Calu3 (cell line): Measurements from ENCODE around the gene SEMA4C. TPM values are rescaled to one million over a fixed set of nuclear protein-coding genes. Genes with fewer than 3 reads are reported as not detected.

ENCODE experiments used
- BruUV-seq: library from RNA; stranded (reverse); fragments of 400-500 nt; replicated peaks from 2 replicates; lab custom pipeline; 2021; lab: Mats Ljungman, UMichigan
- CTCF ChIA-PET: fragments of 300-600 bp; sonication (Branson Sonifier 250); formaldehyde crosslinking; loops from one replicate; lab custom pipeline; 2022; ENCODE audit warnings: antibody characterized with exemption; lab: Charles Lee
- DNase-seq: peaks from one replicate; pipeline ENCODE4 v3.0.0; 2022
- H3K27ac Mint-ChIP-seq: one replicate; pipeline ENCODE4 v1.8.0; 2022; ENCODE audit warnings: mixed read lengths; ENCODE audit not compliant: unreplicated experiment
- H3K27me3 Mint-ChIP-seq: one replicate; pipeline ENCODE4 v1.8.0; 2022; ENCODE audit warnings: mixed read lengths; ENCODE audit not compliant: unreplicated experiment
- H3K36me3 Mint-ChIP-seq: one replicate; pipeline ENCODE4 v1.8.0; 2022; ENCODE audit warnings: mild to moderate bottlenecking, moderate library complexity, mixed read lengths; ENCODE audit not compliant: insufficient read depth, unreplicated experiment
- H3K4me1 Mint-ChIP-seq: one replicate; pipeline ENCODE4 v1.8.0; 2022; ENCODE audit warnings: mild to moderate bottlenecking, low read depth, mixed read lengths; ENCODE audit not compliant: unreplicated experiment
- H3K4me3 Mint-ChIP-seq: one replicate; pipeline ENCODE4 v1.8.0; 2022; ENCODE audit warnings: mild to moderate bottlenecking, low read depth, moderate library complexity, mixed read lengths; ENCODE audit not compliant: unreplicated experiment
- H3K9me3 Mint-ChIP-seq: one replicate; pipeline ENCODE4 v1.8.0; 2022; ENCODE audit warnings: low read depth, mixed read lengths; ENCODE audit not compliant: unreplicated experiment
- intact Hi-C: fragments of 100-400 bp; cut with micrococcal nuclease; formaldehyde crosslinking; loops from one replicate; pipeline ENCODE4 v1.10.0; 2022; ENCODE audit not compliant: unreplicated experiment
- total RNA-seq: library from RNA; stranded (reverse); gene quantifications from 2 replicates; pipeline ENCODE4 v1.2.3, GENCODE V29; 2022
- TF ChIP-seq, protein P1 (sequence below): fragments of 200-600 bp; IDR thresholded peaks from one replicate; pipeline ENCODE4 v1.8.0; 2022; ENCODE audit warnings: antibody characterized with exemption; ENCODE audit not compliant: unreplicated experiment

Gene SEMA4C
- total RNA-seq, 1 experiment from 2014 or later: 25.3 TPM

DNA sequence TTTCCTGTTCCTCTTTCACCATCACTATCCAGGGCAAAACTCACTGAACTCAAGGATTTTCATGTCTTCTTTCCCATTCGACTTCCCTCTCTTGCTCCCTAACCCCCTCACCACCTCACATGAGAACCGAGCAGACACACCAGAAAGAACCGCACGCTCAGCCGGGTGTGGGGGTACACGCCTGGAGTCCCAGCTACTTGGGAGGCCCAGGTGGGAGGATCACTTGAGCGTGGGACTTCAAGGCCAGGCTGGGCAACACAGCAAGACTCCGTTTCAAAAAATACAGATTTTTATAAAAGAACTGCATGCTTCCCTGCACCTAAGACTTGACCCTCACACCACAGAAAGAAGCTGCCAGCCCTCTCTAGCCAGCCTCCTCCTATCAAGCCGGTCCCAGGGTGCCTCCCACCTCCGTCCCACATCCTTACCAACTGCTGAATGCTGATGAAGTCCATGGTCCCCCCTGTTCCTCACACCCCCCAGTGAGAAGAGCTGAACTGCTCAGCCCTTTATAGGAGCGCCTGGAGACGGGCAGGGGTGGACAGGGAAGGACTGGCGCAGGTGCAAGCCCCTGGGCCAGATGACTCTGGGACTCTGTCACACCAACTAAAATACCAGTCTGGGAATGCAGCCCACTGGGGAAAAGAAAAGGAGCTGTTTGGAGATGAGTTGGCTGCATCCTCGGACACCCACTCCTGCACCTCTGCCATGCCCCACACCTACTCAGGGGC is 26.2 kb downstream of the SEMA4C start, which contains the start of gene ANKRD23:
Gene ANKRD23 (minus strand): TSS at position 484 of the 731 bp plus-strand sequence. CDS start 29 bp downstream, at position 455.
- H3K27me3 Mint-ChIP-seq: no peaks in the 10 kb centered on the region
- CTCF ChIA-PET: interaction anchor here (1.2 kb wide), 1 partner anchor 14 kb away, joined by 3 read pairs; the partner anchor contains the start of gene ANKRD39
- TF ChIP-seq, protein P1, sequence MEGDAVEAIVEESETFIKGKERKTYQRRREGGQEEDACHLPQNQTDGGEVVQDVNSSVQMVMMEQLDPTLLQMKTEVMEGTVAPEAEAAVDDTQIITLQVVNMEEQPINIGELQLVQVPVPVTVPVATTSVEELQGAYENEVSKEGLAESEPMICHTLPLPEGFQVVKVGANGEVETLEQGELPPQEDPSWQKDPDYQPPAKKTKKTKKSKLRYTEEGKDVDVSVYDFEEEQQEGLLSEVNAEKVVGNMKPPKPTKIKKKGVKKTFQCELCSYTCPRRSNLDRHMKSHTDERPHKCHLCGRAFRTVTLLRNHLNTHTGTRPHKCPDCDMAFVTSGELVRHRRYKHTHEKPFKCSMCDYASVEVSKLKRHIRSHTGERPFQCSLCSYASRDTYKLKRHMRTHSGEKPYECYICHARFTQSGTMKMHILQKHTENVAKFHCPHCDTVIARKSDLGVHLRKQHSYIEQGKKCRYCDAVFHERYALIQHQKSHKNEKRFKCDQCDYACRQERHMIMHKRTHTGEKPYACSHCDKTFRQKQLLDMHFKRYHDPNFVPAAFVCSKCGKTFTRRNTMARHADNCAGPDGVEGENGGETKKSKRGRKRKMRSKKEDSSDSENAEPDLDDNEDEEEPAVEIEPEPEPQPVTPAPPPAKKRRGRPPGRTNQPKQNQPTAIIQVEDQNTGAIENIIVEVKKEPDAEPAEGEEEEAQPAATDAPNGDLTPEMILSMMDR: no peak
- no peak within 1 kb of the TSS for H3K27ac Mint-ChIP-seq
- H3K4me1 Mint-ChIP-seq: no peaks in the 10 kb centered on the region
- intact Hi-C loops: no loop called here
- DNase-seq: no peak
- H3K4me3 Mint-ChIP-seq: no peak within 1 kb of the TSS
- H3K36me3 Mint-ChIP-seq: peaks cover 22% of the 10 kb centered on the region
- no peaks in the 10 kb centered on the region for H3K9me3 Mint-ChIP-seq
- BruUV-seq: no TSS peak

DNA sequence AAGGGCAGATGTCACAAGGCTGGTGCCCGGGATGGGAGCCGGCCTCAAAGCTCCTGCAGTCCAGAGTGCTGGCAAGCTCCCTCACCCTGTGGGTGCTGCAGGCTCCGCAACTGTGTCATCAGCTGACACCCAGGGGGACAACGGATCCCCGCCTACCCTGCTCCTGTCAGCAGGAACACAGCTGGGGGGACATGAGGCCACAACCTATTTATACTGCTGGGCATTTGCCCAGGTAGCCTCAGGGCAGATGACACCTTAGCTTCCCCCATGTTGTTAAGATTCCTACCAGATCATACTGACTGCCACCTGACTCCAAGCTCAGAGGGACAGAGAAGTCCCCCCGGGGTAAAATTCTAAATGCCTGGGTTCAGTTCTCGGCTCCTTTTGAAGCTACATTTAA is 27.3 kb downstream of the SEMA4C start:
- Mint-ChIP-seq H3K36me3 (peaks cover 22% of the 10 kb centered on the region), H3K9me3 (no peaks in the 10 kb centered on the region), H3K4me1 (no peaks in the 10 kb centered on the region), H3K27ac (peak overlapping the region; percentile 2), H3K27me3 (no peaks in the 10 kb centered on the region), H3K4me3 (no peak overlapping the region)
- BruUV-seq: no TSS peak
- no peak for DNase-seq
- intact Hi-C loops: no loop called here
- TF ChIP-seq, protein P1: no peak
- CTCF ChIA-PET: interaction anchor here (0.6 to 1.2 kb wide), 3 partner anchors 15 to 85 kb away, joined by 3 read pairs; partner anchors contain the start of gene ANKRD39

DNA sequence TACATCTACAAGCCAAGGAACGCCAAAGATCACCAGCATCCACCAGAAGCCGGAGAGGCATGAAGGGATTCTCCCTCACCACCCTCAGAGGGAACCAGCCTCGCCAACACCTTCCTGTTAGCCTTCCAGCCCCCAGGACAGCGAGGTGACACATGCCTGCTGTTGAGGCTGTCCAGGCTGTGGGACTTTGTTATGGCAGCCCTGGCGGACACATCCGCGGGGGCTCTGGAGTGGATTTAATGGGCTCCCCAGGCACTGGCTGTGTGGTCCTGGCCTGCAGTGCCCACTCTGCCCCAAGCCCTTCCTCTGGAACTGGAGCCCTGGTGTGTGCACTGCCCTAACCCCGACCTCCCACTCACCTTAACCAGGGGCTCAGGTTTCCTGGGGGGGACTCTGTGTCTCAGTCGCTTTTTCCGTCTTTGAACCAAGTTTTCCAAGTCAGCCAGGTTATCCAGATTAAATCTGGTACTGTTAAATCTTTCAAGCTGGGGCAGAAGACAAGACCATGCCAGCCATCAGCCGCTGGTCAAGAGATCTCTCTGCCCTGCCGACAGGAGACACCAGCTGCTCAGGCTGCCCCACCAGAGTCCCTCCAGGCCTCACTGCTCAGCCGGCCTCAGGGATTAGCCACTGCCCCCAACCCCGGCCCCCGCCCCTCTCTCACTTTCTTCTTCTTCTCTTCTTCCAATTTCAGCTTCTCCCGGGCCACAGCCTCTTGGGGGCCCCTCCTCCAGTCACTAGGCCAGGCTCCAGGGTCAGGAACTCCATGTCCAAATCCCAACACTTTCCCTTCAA is 28.0 kb downstream of the SEMA4C start:
- BruUV-seq: no TSS peak
- DNase-seq: no peak

More for the DNA sequence above, 28.0 kb downstream of the SEMA4C start:
- CTCF ChIA-PET: interaction anchor here (1.2 kb wide), 1 partner anchor 16 kb away, joined by 3 read pairs; the partner anchor contains the start of gene ANKRD39
- peak overlapping the region; percentile 2 for H3K27ac Mint-ChIP-seq
- TF ChIP-seq, protein P1: no peak
- H3K27me3 Mint-ChIP-seq: no peaks in the 10 kb centered on the region
- peaks cover 22% of the 10 kb centered on the region for H3K36me3 Mint-ChIP-seq
- H3K4me1 Mint-ChIP-seq: no peaks in the 10 kb centered on the region
- no peaks in the 10 kb centered on the region for H3K9me3 Mint-ChIP-seq
- no peak overlapping the region for H3K4me3 Mint-ChIP-seq
- intact Hi-C loops: no loop called here
